ENCODE measurements around the gene DCTN2. TPM values are rescaled to one million over a fixed set of nuclear protein-coding genes. Genes with fewer than 3 reads are reported as not detected.

Gene DCTN2
- total RNA-seq, 1 donor from 2014 or later: 107 TPM

GRCh38 chr12:57530396-57531142 is 16.4 kb downstream of the DCTN2 start:
- no peak for DNase-seq (ENCODE audit: low read depth)
- H2AFZ ChIP-seq (ENCODE audit: low read depth, low read length): no peak overlapping the region
- peaks cover 54% of the 10 kb centered on the region for H4K20me1 ChIP-seq (ENCODE audit: insufficient read depth, low read length)
- H3K4me1 ChIP-seq (ENCODE audit: insufficient read depth, low read length): no peaks in the 10 kb centered on the region
- H3K79me2 ChIP-seq (ENCODE audit: insufficient read depth, low read length): peaks cover 6% of the 10 kb centered on the region
- Mint-ChIP-seq H3K4me1 (ENCODE audit: low read depth, unreplicated experiment) (peaks cover 6% of the 10 kb centered on the region), H3K4me3 (ENCODE audit: unreplicated experiment) (no peak overlapping the region), H3K27me3 (ENCODE audit: low read depth, unreplicated experiment) (no peaks in the 10 kb centered on the region), H3K27ac (ENCODE audit: unreplicated experiment) (no peak overlapping the region), H3K36me3 (ENCODE audit: low read depth, unreplicated experiment) (peaks cover 24% of the 10 kb centered on the region), H3K9me3 (ENCODE audit: unreplicated experiment) (no peaks in the 10 kb centered on the region)
- H3K27me3 ChIP-seq (ENCODE audit: insufficient read depth, low read length): no peaks in the 10 kb centered on the region
- H3K9me3 ChIP-seq (ENCODE audit: insufficient read depth, low read depth, low read length): no peaks in the 10 kb centered on the region
- no peak for FAIRE-seq
- no peak overlapping the region for H3K9ac ChIP-seq (ENCODE audit: low read length)
- H3K4me2 ChIP-seq (ENCODE audit: low read length): no peak overlapping the region
- no peak overlapping the region for H3K4me3 ChIP-seq (ENCODE audit: insufficient read depth, low read depth, low read length)
- H3K36me3 ChIP-seq (ENCODE audit: insufficient read depth, low read length): peaks cover 69% of the 10 kb centered on the region
- H3K27ac ChIP-seq (ENCODE audit: low read depth, low read length): no peak overlapping the region
- TF ChIP-seq CTCF (IDR thresholded peaks at IDR 0.05; ENCODE audit: insufficient read depth, low read depth, low read length) (no peak), EZH2 (IDR thresholded peaks at IDR 0.05; ENCODE audit: insufficient read depth, low read length) (no peak)

- no peak overlapping the region for H3K4me3 ChIP-seq (ENCODE audit: insufficient read depth, low read depth, low read length)
- FAIRE-seq: no peak
- no peak overlapping the region for H3K9ac ChIP-seq (ENCODE audit: low read length)
- no peaks in the 10 kb centered on the region for H3K27me3 Mint-ChIP-seq (ENCODE audit: low read depth, unreplicated experiment)
- H3K9me3 ChIP-seq (ENCODE audit: insufficient read depth, low read depth, low read length): no peaks in the 10 kb centered on the region
- no peaks in the 10 kb centered on the region for H3K9me3 Mint-ChIP-seq (ENCODE audit: unreplicated experiment)
- H3K27ac ChIP-seq (ENCODE audit: low read depth, low read length): no peak overlapping the region
- H3K27me3 ChIP-seq (ENCODE audit: insufficient read depth, low read length): no peaks in the 10 kb centered on the region
- H3K4me2 ChIP-seq (ENCODE audit: low read length): no peak overlapping the region
- peaks cover 9% of the 10 kb centered on the region for H3K4me1 Mint-ChIP-seq (ENCODE audit: low read depth, unreplicated experiment)
- peaks cover 54% of the 10 kb centered on the region for H4K20me1 ChIP-seq (ENCODE audit: insufficient read depth, low read length)
- H3K4me3 Mint-ChIP-seq (ENCODE audit: unreplicated experiment): no peak overlapping the region
- no peak for TF ChIP-seq CTCF (IDR thresholded peaks at IDR 0.05; ENCODE audit: insufficient read depth, low read depth, low read length)
- TF ChIP-seq EZH2 (IDR thresholded peaks at IDR 0.05; ENCODE audit: insufficient read depth, low read length): no peak
- peaks cover 63% of the 10 kb centered on the region for H3K36me3 ChIP-seq (ENCODE audit: insufficient read depth, low read length)
- H2AFZ ChIP-seq (ENCODE audit: low read depth, low read length): no peak overlapping the region
- DNase-seq (ENCODE audit: low read depth): no peak
- peaks cover under 1% of the 10 kb centered on the region for H3K4me1 ChIP-seq (ENCODE audit: insufficient read depth, low read length)
- no peak overlapping the region for H3K27ac Mint-ChIP-seq (ENCODE audit: unreplicated experiment)
- peaks cover 12% of the 10 kb centered on the region for H3K79me2 ChIP-seq (ENCODE audit: insufficient read depth, low read length)
- peaks cover 17% of the 10 kb centered on the region for H3K36me3 Mint-ChIP-seq (ENCODE audit: low read depth, unreplicated experiment)
Measured at GRCh38 chr12:57529831-57530230, 17.2 kb downstream of the DCTN2 start.

Data from astrocyte (in vitro differentiated cells and primary cell).